Prostate gland (tissue), 2 donors: Measurements from ENCODE around the gene ANKIB1. TPM values are rescaled to one million over a fixed set of nuclear protein-coding genes. Genes with fewer than 3 reads are reported as not detected.
"Not testable (repeated sequence)": the region's sequence is repeated elsewhere in the genome, so short reads cannot be mapped to it uniquely, and the experiment has no call there.

Experiments used
- DNase-seq: peaks from one replicate; pipeline ENCODE4 v3.0.0-alpha.2; 2019; ENCODE audit warnings: low spot score
- H3K27ac ChIP-seq, 2 donors: fragments of 200-600 bp; sonication (generic); 2 replicates each; pipeline ENCODE4 v1.5.1; 2017 to 2019
- H3K27me3 ChIP-seq: fragments of 200-600 bp; sonication (generic); replicated peaks from 2 replicates; pipeline ENCODE4 v1.5.1; 2019; ENCODE audit not compliant: insufficient read depth
- H3K36me3 ChIP-seq, 2 donors: fragments of 200-600 bp; sonication (generic); 1 replicate in 1 of 2; 2 replicates in 1 of 2; pipeline versions ENCODE4 v1.5.1 to v1.8.1; 2017 to 2019
- H3K4me1 ChIP-seq: fragments of 200-600 bp; sonication (generic); replicated peaks from 2 replicates; pipeline ENCODE4 v1.5.1; 2019
- H3K4me3 ChIP-seq, 2 donors: fragments of 200-600 bp; sonication (generic); 2 replicates each; pipeline ENCODE4 v1.5.1; 2017 to 2019
- H3K9me3 ChIP-seq: fragments of 200-600 bp; sonication (generic); 2 replicates; pipeline ENCODE4 v1.5.1; 2017
- POLR2A ChIP-seq: fragments of 450-650 bp; IDR thresholded peaks from one replicate; pipeline ENCODE4 v1.6.1; 2016; ENCODE audit warnings: antibody characterized with exemption, mild to moderate bottlenecking
- POLR2AphosphoS5 ChIP-seq: sonication (generic); formaldehyde crosslinking; IDR thresholded peaks from one replicate; pipeline ENCODE4 v1.6.1; 2017; ENCODE audit warnings: antibody characterized with exemption
- WGBS: methylation state at CpG from one replicate; pipeline ENCODE4 v1.1.5; 2018; 5-methylcytosine and 5-hydroxymethylcytosine counted together
- intact Hi-C: fragments of 100-400 bp; cut with DNase I; formaldehyde crosslinking; loops from one replicate; pipeline ENCODE4 v1.14.2; 2022
- total RNA-seq, 2 donors: library from RNA; depleted of rRNA; stranded (reverse); fragments of >200 nt; gene quantifications; one replicate each; pipeline ENCODE4 v1.1.0, GENCODE V29; 2016
- TF ChIP-seq, protein P1 (sequence below), 4 experiments: fragments of 200-600 bp in 2 of 4; fragments of 450-650 bp in 2 of 4; sonication (generic) in 2 of 4; IDR thresholded peaks; 1 replicate in 3 of 4; 2 replicates in 1 of 4; pipeline ENCODE4 v1.5.1; 2016 to 2019; ENCODE audit warnings: antibody characterized with exemption in 4 of 4, mild to moderate bottlenecking in 2 of 4, moderate library complexity in 2 of 4

Gene ANKIB1
- total RNA-seq, 2 donors from 2014 or later = 20.1 to 47.9 TPM

DNA sequence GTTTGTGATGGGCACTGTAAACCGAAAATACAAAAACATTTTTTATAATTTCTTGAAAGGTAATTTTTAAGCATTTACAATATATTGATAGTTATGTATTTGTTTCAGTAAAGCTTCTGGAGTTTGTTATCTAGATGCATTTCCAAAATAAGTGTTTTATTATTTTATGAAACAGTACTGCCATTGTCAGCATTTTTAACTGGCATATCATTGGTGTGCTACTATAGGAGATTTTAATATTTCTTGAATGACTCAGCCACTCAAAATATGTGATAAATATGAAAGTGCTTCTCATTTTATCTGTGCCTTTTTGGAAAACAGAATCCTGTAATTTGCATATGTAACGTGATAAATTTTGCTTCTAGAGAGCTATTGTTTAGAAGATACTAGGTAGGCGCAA lies 97.9 kb downstream of the ANKIB1 start:
- DNase-seq = no peak
- no peak overlapping the region for H3K27ac ChIP-seq
- no peaks in the 10 kb centered on the region for H3K4me1 ChIP-seq
- H3K36me3 ChIP-seq = no peaks in the 10 kb centered on the region
- intact Hi-C loops = no loop called here
- H3K4me3 ChIP-seq = no peak overlapping the region
- no peak for TF ChIP-seq POLR2AphosphoS5
- TF ChIP-seq POLR2A = no peak
- no peaks in the 10 kb centered on the region for H3K9me3 ChIP-seq
- WGBS = 98% methylated on average over 3 of the region's 3 CpGs
- no peaks in the 10 kb centered on the region for H3K27me3 ChIP-seq

DNA sequence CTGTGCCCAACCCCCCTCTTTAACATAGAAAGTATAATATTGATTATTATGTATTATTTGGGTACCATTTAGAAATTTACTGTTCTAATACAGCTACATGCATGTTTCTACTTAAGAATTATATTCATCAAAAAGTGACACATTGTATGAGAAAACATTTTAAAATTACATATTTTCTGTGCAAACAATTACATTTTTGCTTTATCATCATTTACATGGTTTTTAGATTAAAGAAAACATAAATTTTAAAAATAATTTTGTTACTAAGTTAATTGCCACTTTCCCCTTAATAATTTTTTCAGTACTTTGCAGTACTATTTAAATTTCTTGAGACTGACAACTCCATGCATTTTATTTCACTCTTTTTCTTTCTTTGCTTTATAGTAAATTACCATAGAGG lies 106.2 kb downstream of the ANKIB1 start:
- H3K36me3 ChIP-seq = no peaks in the 10 kb centered on the region
- no peak overlapping the region for H3K4me3 ChIP-seq
- intact Hi-C loops = no loop called here
- H3K4me1 ChIP-seq = no peaks in the 10 kb centered on the region
- H3K27me3 ChIP-seq = no peaks in the 10 kb centered on the region
- no peak for TF ChIP-seq POLR2AphosphoS5
- TF ChIP-seq, protein P1, sequence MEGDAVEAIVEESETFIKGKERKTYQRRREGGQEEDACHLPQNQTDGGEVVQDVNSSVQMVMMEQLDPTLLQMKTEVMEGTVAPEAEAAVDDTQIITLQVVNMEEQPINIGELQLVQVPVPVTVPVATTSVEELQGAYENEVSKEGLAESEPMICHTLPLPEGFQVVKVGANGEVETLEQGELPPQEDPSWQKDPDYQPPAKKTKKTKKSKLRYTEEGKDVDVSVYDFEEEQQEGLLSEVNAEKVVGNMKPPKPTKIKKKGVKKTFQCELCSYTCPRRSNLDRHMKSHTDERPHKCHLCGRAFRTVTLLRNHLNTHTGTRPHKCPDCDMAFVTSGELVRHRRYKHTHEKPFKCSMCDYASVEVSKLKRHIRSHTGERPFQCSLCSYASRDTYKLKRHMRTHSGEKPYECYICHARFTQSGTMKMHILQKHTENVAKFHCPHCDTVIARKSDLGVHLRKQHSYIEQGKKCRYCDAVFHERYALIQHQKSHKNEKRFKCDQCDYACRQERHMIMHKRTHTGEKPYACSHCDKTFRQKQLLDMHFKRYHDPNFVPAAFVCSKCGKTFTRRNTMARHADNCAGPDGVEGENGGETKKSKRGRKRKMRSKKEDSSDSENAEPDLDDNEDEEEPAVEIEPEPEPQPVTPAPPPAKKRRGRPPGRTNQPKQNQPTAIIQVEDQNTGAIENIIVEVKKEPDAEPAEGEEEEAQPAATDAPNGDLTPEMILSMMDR (IDR thresholded peaks at IDR 0.05) = no peak
- TF ChIP-seq POLR2A = no peak
- H3K9me3 ChIP-seq = no peaks in the 10 kb centered on the region
- H3K27ac ChIP-seq = no peak overlapping the region
- DNase-seq = no peak

DNA sequence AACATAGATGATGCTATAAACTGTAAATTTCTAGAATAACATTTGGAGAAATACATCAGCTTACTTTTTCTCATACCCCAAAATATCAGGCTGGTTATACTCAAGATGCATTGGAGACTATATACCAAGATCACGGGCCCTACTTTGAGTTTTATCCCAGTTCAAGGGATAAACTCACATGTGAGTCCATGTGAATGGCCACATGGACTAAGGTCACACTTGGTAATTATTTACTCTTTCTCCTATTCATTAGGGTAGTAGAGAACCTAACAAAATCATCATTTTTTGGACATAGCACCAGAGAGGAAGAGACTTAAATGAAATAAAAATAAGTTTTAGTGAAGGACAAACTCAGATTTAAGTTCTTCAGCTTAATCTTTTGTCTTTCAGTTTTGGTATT lies 108.4 kb downstream of the ANKIB1 start:
- H3K27me3 ChIP-seq = no peaks in the 10 kb centered on the region
- no peak overlapping the region for H3K4me3 ChIP-seq
- no peak for DNase-seq
- intact Hi-C loops = no loop called here
- H3K4me1 ChIP-seq = no peaks in the 10 kb centered on the region
- WGBS = 97% methylated on average over 1 of the region's 1 CpG
- H3K9me3 ChIP-seq = no peaks in the 10 kb centered on the region
- no peak overlapping the region for H3K27ac ChIP-seq
- TF ChIP-seq POLR2A (no peak), POLR2AphosphoS5 (no peak)
- TF ChIP-seq, protein P1 (IDR thresholded peaks at IDR 0.05) = no peak
- H3K36me3 ChIP-seq = no peaks in the 10 kb centered on the region

DNA sequence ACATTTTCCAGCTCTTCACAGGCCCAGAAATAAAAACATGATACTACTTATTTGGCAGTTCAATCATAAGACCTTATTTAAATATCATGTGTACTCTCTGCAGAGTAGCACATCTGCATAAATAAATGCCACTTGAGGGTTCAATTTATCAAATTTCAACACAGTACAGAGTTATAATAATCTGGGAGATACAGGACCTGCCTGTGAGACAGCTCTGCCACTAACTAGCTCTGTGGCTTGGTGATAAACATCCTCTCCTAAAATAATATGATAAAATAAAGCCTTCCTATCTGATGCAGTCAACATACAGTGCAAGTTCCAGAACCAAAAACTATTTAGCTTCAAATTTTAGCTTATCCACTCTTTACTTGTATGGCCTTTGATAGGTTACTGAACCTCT lies 110.6 kb downstream of the ANKIB1 start:
- intact Hi-C loops = no loop called here
- Histone ChIP-seq H3K4me1 (no peaks in the 10 kb centered on the region), H3K27ac (no peak overlapping the region), H3K36me3 (no peaks in the 10 kb centered on the region), H3K27me3 (no peaks in the 10 kb centered on the region), H3K4me3 (no peak overlapping the region), H3K9me3 (no peaks in the 10 kb centered on the region)
- DNase-seq = no peak
- TF ChIP-seq POLR2A = no peak
- no peak for TF ChIP-seq POLR2AphosphoS5
- TF ChIP-seq, protein P1 (IDR thresholded peaks at IDR 0.05) = no peak

DNA sequence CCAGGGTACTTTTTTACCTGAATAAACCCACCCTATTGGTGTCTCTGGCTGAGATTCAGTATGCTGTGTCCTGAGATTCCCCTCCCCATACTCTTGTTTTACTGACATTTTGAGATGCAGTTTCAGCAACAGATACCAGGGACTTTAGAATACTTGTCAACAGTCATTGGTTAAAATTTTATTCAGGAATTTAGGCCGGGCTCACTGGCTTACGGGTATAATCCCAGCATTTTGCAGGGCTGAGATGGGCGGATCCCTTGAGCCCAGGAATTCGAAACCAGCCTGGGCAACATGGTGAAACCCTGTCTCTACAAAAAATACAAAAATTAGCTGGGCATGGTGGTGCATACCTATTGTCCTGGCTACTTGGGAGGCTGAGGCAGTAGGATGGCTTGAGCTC lies 111.5 kb downstream of the ANKIB1 start:
- Histone ChIP-seq H3K36me3 (no peaks in the 10 kb centered on the region), H3K4me1 (no peaks in the 10 kb centered on the region), H3K27ac (no peak overlapping the region), H3K27me3 (no peaks in the 10 kb centered on the region), H3K4me3 (no peak overlapping the region), H3K9me3 (no peaks in the 10 kb centered on the region)
- intact Hi-C loops = no loop called here
- 96% methylated on average over 4 of the region's 4 CpGs for WGBS
- no peak for TF ChIP-seq POLR2A
- TF ChIP-seq POLR2AphosphoS5 = no peak
- TF ChIP-seq, protein P1 (IDR thresholded peaks at IDR 0.05) = no peak
- DNase-seq = no peak

DNA sequence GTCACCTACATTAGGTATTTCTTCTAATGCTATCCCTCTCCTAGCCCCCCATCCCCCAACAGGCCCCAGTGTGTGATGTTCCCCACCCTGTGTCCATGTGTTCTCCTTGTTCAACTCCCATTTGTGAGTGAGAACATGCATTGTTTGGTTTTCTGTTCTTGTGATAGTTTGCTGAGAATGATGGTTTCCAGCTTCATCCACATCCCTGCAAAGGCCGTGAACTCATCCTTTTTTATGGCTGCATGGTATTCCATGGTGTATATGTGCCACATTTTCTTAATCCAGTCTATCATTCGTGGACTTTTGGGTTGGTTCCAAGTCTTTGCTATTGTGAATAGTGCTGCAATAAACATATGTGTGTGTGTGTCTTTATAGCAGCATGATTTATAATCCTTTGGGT lies 113.4 kb downstream of the ANKIB1 start:
- intact Hi-C loops, H3K4me1 ChIP-seq, H3K9me3 ChIP-seq, DNase-seq, H3K4me3 ChIP-seq, H3K27me3 ChIP-seq, H3K36me3 ChIP-seq, H3K27ac ChIP-seq: not testable (repeated sequence)
- 96% methylated on average over 2 of the region's 2 CpGs for WGBS
